Tongue (tissue), 2 donors: ENCODE data around the gene MACROD2. TPM values are rescaled to one million over a fixed set of nuclear protein-coding genes. Genes with fewer than 3 reads are reported as not detected.
A peak's percentile ranks its signal among the peaks of the same experiment; 100 is the strongest.

Source experiments
- DNase-seq: peaks from one replicate; pipeline ENCODE4 v3.0.0-alpha.2; 2015
- total RNA-seq: library from RNA; depleted of rRNA; stranded (reverse); fragments of >200 nt; gene quantifications from one replicate; pipeline ENCODE4 v1.2.3, GENCODE V29; 2014

MACROD2 gene
- total RNA-seq, 1 donor from 2014 or later, result 5.0 TPM

GRCh38 chr20:15059438-15059837, 1064.1 kb downstream of the MACROD2 start:
- DNase-seq, result no peak

GRCh38 chr20:15060265-15061060, 1065.1 kb downstream of the MACROD2 start:
- no peak for DNase-seq

GRCh38 chr20:15061061-15061430, 1065.7 kb downstream of the MACROD2 start:
- DNase-seq, result no peak

GRCh38 chr20:15061955-15062354, 1066.6 kb downstream of the MACROD2 start:
- no peak for DNase-seq

GRCh38 chr20:15063081-15063480, 1067.8 kb downstream of the MACROD2 start:
- DNase-seq, result peak; percentile 12

GRCh38 chr20:15064741-15065140, 1069.4 kb downstream of the MACROD2 start:
- no peak for DNase-seq

GRCh38 chr20:15065794-15066193, 1070.5 kb downstream of the MACROD2 start:
- peak; percentile 38 for DNase-seq

- DNase-seq, result no peak
Observed at GRCh38 chr20:15068486-15068885, 1073.2 kb downstream of the MACROD2 start.

- no peak for DNase-seq
Observed at GRCh38 chr20:15069355-15069754, 1074.0 kb downstream of the MACROD2 start.

GRCh38 chr20:15071085-15071808, 1075.9 kb downstream of the MACROD2 start:
- peak; percentile 59 for DNase-seq

- DNase-seq, result no peak
Observed at GRCh38 chr20:15072316-15072715, 1077.0 kb downstream of the MACROD2 start.

GRCh38 chr20:15075586-15075985, 1080.3 kb downstream of the MACROD2 start:
- DNase-seq, result no peak

- no peak for DNase-seq
Observed at GRCh38 chr20:15076785-15077184, 1081.5 kb downstream of the MACROD2 start.

GRCh38 chr20:15077733-15078250, 1082.5 kb downstream of the MACROD2 start:
- no peak for DNase-seq

- DNase-seq, result no peak
Observed at GRCh38 chr20:15079594-15080340, 1084.5 kb downstream of the MACROD2 start.

- peak; percentile 85 for DNase-seq
Observed at GRCh38 chr20:15081261-15081660, 1085.9 kb downstream of the MACROD2 start.

GRCh38 chr20:15091421-15092037, 1096.2 kb downstream of the MACROD2 start:
- DNase-seq, result no peak

- DNase-seq, result no peak
Observed at GRCh38 chr20:15098351-15098750, 1103.0 kb downstream of the MACROD2 start.

- no peak for DNase-seq
Observed at GRCh38 chr20:15099130-15099529, 1103.8 kb downstream of the MACROD2 start.

GRCh38 chr20:15100506-15101160, 1105.3 kb downstream of the MACROD2 start:
- no peak for DNase-seq

GRCh38 chr20:15107931-15108330, 1112.6 kb downstream of the MACROD2 start:
- DNase-seq, result no peak

- DNase-seq, result no peak
Observed at GRCh38 chr20:15109494-15109893, 1114.2 kb downstream of the MACROD2 start.
